Heart right ventricle (tissue), 16 donors: ENCODE data around the gene IGF1R. TPM values are rescaled to one million over a fixed set of nuclear protein-coding genes. Genes with fewer than 3 reads are reported as not detected.

Source experiments
- ATAC-seq, 8 donors: fragments of 200-7000 bp; cut with Tn5 transposase; one replicate each; pipeline ENCODE4 v1.9.1; 2020; ENCODE audit warnings: mild to moderate bottlenecking in 8 of 8, moderate library complexity in 8 of 8, moderate number of reproducible peaks in 1 of 8
- DNase-seq, 2 donors: peaks; one replicate each; pipeline ENCODE4 v3.0.0-alpha.2; 2020
- H3K27ac ChIP-seq, 10 donors: fragments of 200-600 bp; sonication (generic) in 2 of 10; one replicate each; pipeline versions ENCODE4 v1.5.0 to v1.8.0; 2020 to 2022; ENCODE audit warnings: mild to moderate bottlenecking in 3 of 10
- H3K27me3 ChIP-seq, 7 donors: fragments of 200-600 bp; one replicate each; pipeline ENCODE4 v1.8.0; 2021 to 2022; ENCODE audit warnings: mild to moderate bottlenecking in 2 of 7
- H3K36me3 ChIP-seq, 9 donors: fragments of 200-600 bp; sonication (generic) in 1 of 9; one replicate each; pipeline versions ENCODE4 v1.5.0 to v1.8.0; 2020 to 2022; ENCODE audit warnings: mild to moderate bottlenecking in 2 of 9
- H3K4me1 ChIP-seq, 9 donors: fragments of 200-600 bp; sonication (generic) in 1 of 9; one replicate each; pipeline versions ENCODE4 v1.5.0 to v1.8.0; 2020 to 2022; ENCODE audit warnings: mild to moderate bottlenecking in 4 of 9
- H3K4me3 ChIP-seq, 10 donors: fragments of 200-600 bp; sonication (generic) in 2 of 10; one replicate each; pipeline versions ENCODE4 v1.5.0 to v1.8.0; 2020 to 2022; ENCODE audit warnings: mild to moderate bottlenecking in 7 of 10, moderate library complexity in 2 of 10
- H3K9me3 ChIP-seq, 11 donors: fragments of 200-600 bp in 10 of 11; sonication (generic) in 2 of 11; one replicate each; pipeline versions ENCODE4 v1.5.0 to v1.8.0; 2013 to 2022; ENCODE audit warnings: mild to moderate bottlenecking in 2 of 11, control low read depth in 1 of 11, moderate library complexity in 1 of 11
- WGBS, 2 donors: extraction: QIAGEN DNeasy Blood & Tissue Kit; methylation state at CpG; one replicate each; pipeline ENCODE4 v1.1.7; 2013; ENCODE audit warnings: inconsistent platforms in 1 of 2; 5-methylcytosine and 5-hydroxymethylcytosine counted together
- intact Hi-C, 10 donors: fragments of 100-400 bp; cut with DNase I; formaldehyde crosslinking; loops; one replicate each; pipeline versions ENCODE4 v1.11.1 to v1.14.2; 2022
- polyA plus RNA-seq, 2 donors: library from polyadenylated mRNA; stranded (reverse); fragments of 200-250 nt; gene quantifications; one replicate each; pipeline ENCODE4 v1.2.3, GENCODE V29; 2013
- total RNA-seq, 10 donors: library from RNA; stranded (reverse); fragmentation: NEBNext Ultra II Directional in 3 of 10; extraction: Animal tissue kit (Norgen Biotek cat#: 25700) in 3 of 10; gene quantifications; one replicate each; pipeline versions ENCODE4 v1.2.1 to v1.2.4, GENCODE V29; 2021 to 2023
- TF ChIP-seq, protein P1 (sequence below), 9 donors: fragments of 200-600 bp; sonication (generic) in 2 of 9; IDR thresholded peaks; one replicate each; pipeline versions ENCODE4 v1.5.0 to v1.8.0; 2021 to 2022; ENCODE audit warnings: antibody characterized with exemption in 9 of 9, mild to moderate bottlenecking in 5 of 9, moderate library complexity in 1 of 9
- donor health status: Arrhythmogenic right ventricular cardiomyopathy.
- donor health status: ischemic (EF 13 %, LVEDD 7.1; RV severe dilation, severe dysfunction).
- donor health status: healthy with polysubstance abuse.
- donor health status: DM: no; HTN: yes; CAD: no.
- donor health status: DM: no; HTN: no; CAD: no.
- donor health status: ischemic (EF 25% LVEDD 6.9; RV normal size, moderate dysfunction).
- donor health status: ischemic (EF 25% LVEDD 5.7; RV mildly dilated, moderate dysfunction).
- donor health status: healthy.
- donor health status: DM: yes; HTN: yes; CAD: no.
- donor health status: Ischemic cardiomyopathy.
- donor health status: ischemic (EF 35%, LVEDD 5.7; RV mildly dilated, moderate dysfunction).
- donor health status: nonischemic (EF 11% LVEDD 7.7; RV severe dilation, severe dysfunction).
- donor health status: DM: yes; HTN: yes; CAD: no.
- donor health status: PGD.
- donor health status: ischemic (EF 29% LVEDD 5.4; RV normal size, mild dysfunction).
- donor health status: nonischemic (EF 23%, LVEDD 6.1; RV moderate dilation, normal function).

The IGF1R gene
- total and polyA plus RNA-seq, 12 donors: 3.4 to 88.2 (median 45.9) TPM

DNA sequence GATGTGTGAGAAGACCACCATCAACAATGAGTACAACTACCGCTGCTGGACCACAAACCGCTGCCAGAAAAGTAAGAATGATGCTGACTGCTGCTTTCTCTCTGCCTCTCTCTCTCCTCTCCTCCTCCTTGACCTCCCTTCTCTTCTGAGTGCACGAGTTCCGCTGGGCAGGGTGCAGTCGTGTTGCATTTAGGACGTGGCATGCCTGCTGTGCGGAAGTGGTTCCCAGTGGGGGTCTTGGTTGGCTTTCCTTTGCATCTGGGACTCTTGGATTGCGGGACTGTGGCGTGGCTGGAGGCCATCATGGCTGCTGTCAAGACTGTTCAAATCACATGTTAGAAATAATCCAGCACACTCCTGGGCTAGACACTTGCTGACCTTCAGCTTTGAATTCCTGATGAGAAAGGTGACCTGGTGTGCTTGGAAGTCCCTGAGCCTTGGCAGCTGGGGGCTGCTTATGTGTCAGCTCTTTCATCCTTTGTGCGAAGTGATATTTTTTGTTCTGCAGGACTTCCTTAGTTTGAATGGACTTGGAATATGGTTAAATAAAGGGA lies 59.8 kb downstream of the IGF1R start:
- Histone ChIP-seq H3K4me3 (no peak overlapping the region), H3K27me3 (no peaks in the 10 kb centered on the region), H3K4me1 (peaks cover 11 to 73% (median 45%) of the 10 kb centered on the region in 9 donors), H3K36me3 (peaks cover 0 to 34% (median 8%) of the 10 kb centered on the region in 9 donors), H3K9me3 (peaks cover 0 to 16% (median 0%) of the 10 kb centered on the region in 11 donors), H3K27ac (peak overlapping the region in 7 of 10 donors; percentile 19 to 69 (median 40))
- DNase-seq: no peak
- peak in 6 of 8 donors; percentile 19 to 53 (median 39) for ATAC-seq
- intact Hi-C loops: loop anchor here in 1 of 10 donors (5.0 kb wide), 1 partner anchor 1559 kb away; no protein-coding TSS in a partner anchor
- TF ChIP-seq, protein P1, sequence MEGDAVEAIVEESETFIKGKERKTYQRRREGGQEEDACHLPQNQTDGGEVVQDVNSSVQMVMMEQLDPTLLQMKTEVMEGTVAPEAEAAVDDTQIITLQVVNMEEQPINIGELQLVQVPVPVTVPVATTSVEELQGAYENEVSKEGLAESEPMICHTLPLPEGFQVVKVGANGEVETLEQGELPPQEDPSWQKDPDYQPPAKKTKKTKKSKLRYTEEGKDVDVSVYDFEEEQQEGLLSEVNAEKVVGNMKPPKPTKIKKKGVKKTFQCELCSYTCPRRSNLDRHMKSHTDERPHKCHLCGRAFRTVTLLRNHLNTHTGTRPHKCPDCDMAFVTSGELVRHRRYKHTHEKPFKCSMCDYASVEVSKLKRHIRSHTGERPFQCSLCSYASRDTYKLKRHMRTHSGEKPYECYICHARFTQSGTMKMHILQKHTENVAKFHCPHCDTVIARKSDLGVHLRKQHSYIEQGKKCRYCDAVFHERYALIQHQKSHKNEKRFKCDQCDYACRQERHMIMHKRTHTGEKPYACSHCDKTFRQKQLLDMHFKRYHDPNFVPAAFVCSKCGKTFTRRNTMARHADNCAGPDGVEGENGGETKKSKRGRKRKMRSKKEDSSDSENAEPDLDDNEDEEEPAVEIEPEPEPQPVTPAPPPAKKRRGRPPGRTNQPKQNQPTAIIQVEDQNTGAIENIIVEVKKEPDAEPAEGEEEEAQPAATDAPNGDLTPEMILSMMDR (IDR thresholded peaks at IDR 0.05): no peak
- WGBS, 2 donors: 63 to 75% methylated on average over 10 of the region's 10 CpGs

DNA sequence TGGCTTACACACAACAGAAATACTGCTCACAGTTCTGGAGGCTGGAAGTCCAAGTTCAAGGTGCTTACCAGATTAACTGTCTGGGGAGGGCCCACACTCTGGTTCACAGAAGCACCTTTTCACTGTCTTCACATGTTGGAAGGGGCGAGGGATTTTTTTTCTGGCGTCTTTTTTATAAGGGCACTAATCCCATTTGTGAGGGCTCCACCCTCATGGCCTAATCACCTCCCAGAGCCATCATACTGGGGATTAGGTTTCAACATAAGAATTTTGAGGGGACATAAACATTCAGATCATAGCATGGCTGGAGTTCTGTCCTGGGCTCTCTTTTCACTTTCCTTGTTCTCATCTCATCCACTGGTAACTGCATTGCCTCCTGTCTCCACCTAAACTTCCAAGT lies 63.5 kb downstream of the IGF1R start:
- H3K4me3 ChIP-seq: no peak overlapping the region
- no peak for DNase-seq
- TF ChIP-seq, protein P1 (IDR thresholded peaks at IDR 0.05): no peak
- H3K27me3 ChIP-seq: no peaks in the 10 kb centered on the region
- no peak for ATAC-seq
- H3K9me3 ChIP-seq: peaks cover 0 to 16% (median 0%) of the 10 kb centered on the region in 11 donors
- H3K4me1 ChIP-seq: peaks cover 17 to 73% (median 49%) of the 10 kb centered on the region in 9 donors
- peaks cover 0 to 34% (median 8%) of the 10 kb centered on the region in 9 donors for H3K36me3 ChIP-seq
- 95 to 97% methylated on average over 2 of the region's 2 CpGs for WGBS, 2 donors
- no peak overlapping the region for H3K27ac ChIP-seq
- intact Hi-C loops: loop anchor here in 1 of 10 donors (5.0 kb wide), 1 partner anchor 40 kb away; no protein-coding TSS in a partner anchor

DNA sequence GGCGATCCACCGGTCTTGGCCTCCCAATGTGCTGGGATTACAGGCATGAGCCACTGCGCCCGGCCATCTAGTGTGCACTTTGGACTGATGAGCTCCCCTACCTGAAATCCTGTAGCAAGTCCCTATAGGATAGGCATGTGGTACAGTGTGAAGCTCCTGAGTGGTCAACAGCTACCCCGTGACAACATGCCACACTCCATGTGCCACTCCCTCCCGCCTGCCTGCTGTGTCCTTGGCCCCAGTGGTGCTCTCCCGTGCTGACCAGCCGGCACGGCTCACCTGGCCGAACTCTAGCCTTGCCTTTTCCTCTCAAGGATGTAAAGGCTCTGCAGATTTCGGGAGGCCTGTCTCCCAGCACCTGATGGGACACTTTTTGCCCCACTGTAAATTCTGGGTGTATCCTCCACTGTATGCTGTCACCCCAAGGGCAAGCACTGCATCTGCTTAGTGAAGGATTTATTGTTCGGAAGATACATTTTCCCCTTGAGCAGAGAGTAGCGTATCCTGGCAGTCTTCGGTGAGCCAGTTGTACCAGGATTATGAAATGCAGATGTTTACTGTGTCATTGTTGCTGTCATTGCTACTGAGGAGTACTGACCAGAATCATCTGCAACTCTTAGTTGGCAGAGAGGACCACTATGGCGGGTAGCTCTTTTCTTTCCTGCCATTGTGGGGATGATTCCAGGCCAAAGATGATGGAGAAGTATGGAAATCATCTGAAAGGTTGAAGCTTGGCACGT lies 64.7 kb downstream of the IGF1R start:
- Histone ChIP-seq H3K4me1 (peaks cover 17 to 73% (median 54%) of the 10 kb centered on the region in 9 donors), H3K27ac (peak overlapping the region in 7 of 10 donors; percentile 75 to 90 (median 86)), H3K9me3 (peaks cover 0 to 16% (median 0%) of the 10 kb centered on the region in 11 donors), H3K4me3 (no peak overlapping the region), H3K36me3 (peaks cover 0 to 29% (median 5%) of the 10 kb centered on the region in 9 donors), H3K27me3 (no peaks in the 10 kb centered on the region)
- intact Hi-C loops: loop anchor here in 1 of 10 donors (5.0 kb wide), 1 partner anchor 41 kb away; no protein-coding TSS in a partner anchor
- no peak for DNase-seq
- TF ChIP-seq, protein P1 (IDR thresholded peaks at IDR 0.05): no peak
- ATAC-seq: no peak
- 86 to 94% methylated on average over 16 of the region's 16 CpGs for WGBS, 2 donors

DNA sequence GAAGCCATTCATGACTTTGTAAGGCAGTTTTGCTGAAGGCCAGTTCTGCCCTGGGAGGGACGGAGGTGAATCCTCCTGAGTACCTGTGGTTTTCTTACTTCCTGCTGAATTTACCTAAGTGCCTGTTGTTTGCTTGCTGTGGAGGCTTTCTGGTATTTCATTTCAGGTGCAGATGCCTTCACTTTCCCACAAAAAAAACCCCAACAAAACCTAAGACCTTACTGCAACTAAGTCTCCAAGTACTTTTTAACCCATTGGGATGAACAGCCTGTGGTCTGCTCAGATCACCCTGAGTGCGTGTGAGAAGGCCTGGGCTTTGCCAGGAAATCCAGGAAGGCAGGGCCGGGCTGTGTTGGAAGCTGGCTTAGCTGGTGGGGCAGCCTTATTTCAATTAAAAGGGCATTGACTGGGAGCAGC lies 65.3 kb downstream of the IGF1R start:
- TF ChIP-seq, protein P1 (IDR thresholded peaks at IDR 0.05): no peak
- WGBS, 2 donors: 47 to 48% methylated on average over 3 of the region's 3 CpGs
- no peaks in the 10 kb centered on the region for H3K27me3 ChIP-seq
- H3K36me3 ChIP-seq: peaks cover 0 to 24% (median 0%) of the 10 kb centered on the region in 9 donors
- no peak overlapping the region for H3K4me3 ChIP-seq
- peaks cover 19 to 73% (median 54%) of the 10 kb centered on the region in 9 donors for H3K4me1 ChIP-seq
- peaks cover 0 to 16% (median 0%) of the 10 kb centered on the region in 11 donors for H3K9me3 ChIP-seq
- DNase-seq (peak in 1 of 2 donors; percentile 33), ATAC-seq (peak in 4 of 8 donors; percentile 29 to 49 (median 40))
- H3K27ac ChIP-seq: peak overlapping the region; percentile 60 to 90 (median 86)
- intact Hi-C loops: loop anchor here in 1 of 10 donors (5.0 kb wide), 1 partner anchor 41 kb away; no protein-coding TSS in a partner anchor
